Mesendoderm (in vitro differentiated cells): ENCODE data around the gene TANC1.

Source experiments
- DNase-seq: peaks from one replicate; pipeline ENCODE4 v3.0.0; 2013
- H2AK5ac ChIP-seq: 2 replicates; pipeline ENCODE4 v1.6.1; 2013; ENCODE audit warnings: low read length, inconsistent platforms
- H2BK120ac ChIP-seq: 2 replicates; pipeline ENCODE4 v1.6.1; 2013; ENCODE audit warnings: low read depth, mild to moderate bottlenecking, low read length, moderate library complexity, mixed read lengths
- H2BK15ac ChIP-seq: replicated peaks from 2 replicates; pipeline ENCODE4 v1.6.1; 2013; ENCODE audit warnings: low read depth, mild to moderate bottlenecking, moderate library complexity
- H2BK5ac ChIP-seq: 2 replicates; pipeline ENCODE4 v1.6.1; 2013; ENCODE audit warnings: low read length, inconsistent platforms
- H3K18ac ChIP-seq: 2 replicates; pipeline ENCODE4 v1.6.1; 2013; ENCODE audit warnings: mild to moderate bottlenecking, low read length, mixed read lengths
- H3K23ac ChIP-seq: one replicate; pipeline ENCODE4 v1.6.1; 2013; ENCODE audit warnings: low read length
- H3K27ac ChIP-seq: 2 replicates; pipeline ENCODE4 v1.5.1; 2013; ENCODE audit warnings: low read depth, mild to moderate bottlenecking, inconsistent platforms, low read length, moderate library complexity
- H3K27me3 ChIP-seq: 2 replicates; pipeline ENCODE4 v1.6.1; 2013; ENCODE audit warnings: low read length, control low read depth, mild to moderate bottlenecking, inconsistent platforms; ENCODE audit not compliant: insufficient read depth, poor library complexity
- H3K36me3 ChIP-seq: 2 replicates; pipeline ENCODE4 v1.6.1; 2013; ENCODE audit warnings: low read length, inconsistent platforms; ENCODE audit not compliant: control insufficient read depth, insufficient read depth
- H3K4ac ChIP-seq: one replicate; pipeline ENCODE4 v1.6.1; 2013; ENCODE audit warnings: low read depth, mild to moderate bottlenecking, low read length, moderate library complexity
- H3K4me1 ChIP-seq: 2 replicates; pipeline ENCODE4 v1.6.1; 2013; ENCODE audit warnings: low read depth, low read length, inconsistent platforms; ENCODE audit not compliant: control insufficient read depth
- H3K4me2 ChIP-seq: 2 replicates; pipeline ENCODE4 v1.6.1; 2013; ENCODE audit warnings: low read length
- H3K4me3 ChIP-seq: 2 replicates; pipeline ENCODE4 v1.5.1; 2013; ENCODE audit warnings: mild to moderate bottlenecking, low read length
- H3K56ac ChIP-seq: one replicate; pipeline ENCODE4 v1.6.1; 2013; ENCODE audit warnings: low read length
- H3K79me1 ChIP-seq: 2 replicates; pipeline ENCODE4 v1.6.1; 2013; ENCODE audit warnings: low read length, inconsistent platforms
- H3K79me2 ChIP-seq: 2 replicates; pipeline ENCODE4 v1.6.1; 2013; ENCODE audit warnings: mild to moderate bottlenecking, low read length; ENCODE audit not compliant: control insufficient read depth, insufficient read depth
- H3K9ac ChIP-seq: 2 replicates; pipeline ENCODE4 v1.6.1; 2013; ENCODE audit warnings: low read length, inconsistent platforms
- H4K5ac ChIP-seq: one replicate; pipeline ENCODE4 v1.6.1; 2013; ENCODE audit warnings: low read length
- H4K8ac ChIP-seq: one replicate; pipeline ENCODE4 v1.6.1; 2013; ENCODE audit warnings: low read depth, mild to moderate bottlenecking, control low read depth, low read length, moderate library complexity
- WGBS: extraction: QIAGEN DNeasy Blood & Tissue Kit; methylation state at CpG from one replicate; pipeline ENCODE4 v1.1.7; 2013; ENCODE audit warnings: low lambda C conversion rate, missing lambda C conversion rate; ENCODE audit not compliant: insufficient coverage; ENCODE audit errors: extremely low coverage; 5-methylcytosine and 5-hydroxymethylcytosine counted together

The TANC1 gene

GRCh38 chr2:158996378-158996993 is 28.0 kb downstream of the TANC1 start:
- no peaks in the 10 kb centered on the region for H3K79me2 ChIP-seq
- no peak overlapping the region for H3K4me3 ChIP-seq
- H3K27ac ChIP-seq: no peak overlapping the region
- H2BK120ac ChIP-seq: no peak overlapping the region
- no peak overlapping the region for H3K18ac ChIP-seq
- no peak overlapping the region for H4K5ac ChIP-seq
- H3K4me2 ChIP-seq: no peak overlapping the region
- no peak overlapping the region for H3K4ac ChIP-seq
- no peak overlapping the region for H3K56ac ChIP-seq
- no peak overlapping the region for H4K8ac ChIP-seq
- H3K9ac ChIP-seq: no peak overlapping the region
- no peaks in the 10 kb centered on the region for H3K27me3 ChIP-seq
- no peaks in the 10 kb centered on the region for H3K36me3 ChIP-seq
- no CpG with 5 or more reads among the region's 4 CpGs for WGBS
- H3K4me1 ChIP-seq: peaks cover 6% of the 10 kb centered on the region
- peaks cover 2% of the 10 kb centered on the region for H3K79me1 ChIP-seq
- H3K23ac ChIP-seq: no peak overlapping the region
- H2BK5ac ChIP-seq: no peak overlapping the region
- no peak overlapping the region for H2BK15ac ChIP-seq
- no peak for DNase-seq
- no peak overlapping the region for H2AK5ac ChIP-seq

GRCh38 chr2:158997037-158997790 is 28.8 kb downstream of the TANC1 start:
- no peaks in the 10 kb centered on the region for H3K27me3 ChIP-seq
- no peak overlapping the region for H3K56ac ChIP-seq
- no peak overlapping the region for H3K4me2 ChIP-seq
- peaks cover 6% of the 10 kb centered on the region for H3K4me1 ChIP-seq
- no peak for DNase-seq
- no peak overlapping the region for H2BK5ac ChIP-seq
- no peak overlapping the region for H2BK15ac ChIP-seq
- H3K79me1 ChIP-seq: peaks cover 2% of the 10 kb centered on the region
- H3K4ac ChIP-seq: no peak overlapping the region
- H3K36me3 ChIP-seq: no peaks in the 10 kb centered on the region
- WGBS: no CpG with 5 or more reads among the region's 4 CpGs
- H3K4me3 ChIP-seq: no peak overlapping the region
- no peak overlapping the region for H3K9ac ChIP-seq
- H2AK5ac ChIP-seq: no peak overlapping the region
- no peak overlapping the region for H4K5ac ChIP-seq
- no peak overlapping the region for H4K8ac ChIP-seq
- no peaks in the 10 kb centered on the region for H3K79me2 ChIP-seq
- no peak overlapping the region for H2BK120ac ChIP-seq
- H3K18ac ChIP-seq: no peak overlapping the region
- H3K27ac ChIP-seq: no peak overlapping the region
- H3K23ac ChIP-seq: no peak overlapping the region

GRCh38 chr2:158998551-158999248 is 30.3 kb downstream of the TANC1 start:
- no peak for DNase-seq
- H4K5ac ChIP-seq: no peak overlapping the region
- no peaks in the 10 kb centered on the region for H3K79me2 ChIP-seq
- H3K36me3 ChIP-seq: no peaks in the 10 kb centered on the region
- H3K18ac ChIP-seq: no peak overlapping the region
- peaks cover 6% of the 10 kb centered on the region for H3K4me1 ChIP-seq
- H3K4me2 ChIP-seq: no peak overlapping the region
- no peak overlapping the region for H4K8ac ChIP-seq
- no peak overlapping the region for H3K27ac ChIP-seq
- no peak overlapping the region for H2BK120ac ChIP-seq
- no peak overlapping the region for H2AK5ac ChIP-seq
- WGBS: no CpG with 5 or more reads among the region's 6 CpGs
- peaks cover 2% of the 10 kb centered on the region for H3K79me1 ChIP-seq
- H3K9ac ChIP-seq: no peak overlapping the region
- H3K4ac ChIP-seq: no peak overlapping the region
- no peaks in the 10 kb centered on the region for H3K27me3 ChIP-seq
- H2BK5ac ChIP-seq: no peak overlapping the region
- no peak overlapping the region for H3K23ac ChIP-seq
- H2BK15ac ChIP-seq: no peak overlapping the region
- no peak overlapping the region for H3K4me3 ChIP-seq
- H3K56ac ChIP-seq: no peak overlapping the region

GRCh38 chr2:158999458-158999857 is 31.0 kb downstream of the TANC1 start:
- Histone ChIP-seq H3K18ac (no peak overlapping the region), H2AK5ac (no peak overlapping the region), H3K79me1 (no peaks in the 10 kb centered on the region), H3K4me3 (no peak overlapping the region), H2BK15ac (no peak overlapping the region), H3K79me2 (no peaks in the 10 kb centered on the region), H3K4ac (no peak overlapping the region), H3K23ac (no peak overlapping the region), H4K5ac (no peak overlapping the region), H3K36me3 (no peaks in the 10 kb centered on the region), H3K4me1 (peaks cover 6% of the 10 kb centered on the region), H2BK5ac (no peak overlapping the region), H3K9ac (no peak overlapping the region), H3K56ac (no peak overlapping the region), H3K27ac (no peak overlapping the region), H2BK120ac (no peak overlapping the region), H3K27me3 (no peaks in the 10 kb centered on the region), H3K4me2 (no peak overlapping the region), H4K8ac (no peak overlapping the region)
- no CpG with 5 or more reads among the region's 4 CpGs for WGBS
- DNase-seq: no peak

GRCh38 chr2:159000072-159000471 is 31.6 kb downstream of the TANC1 start:
- Histone ChIP-seq H2BK120ac (no peak overlapping the region), H3K27me3 (no peaks in the 10 kb centered on the region), H2BK15ac (no peak overlapping the region), H3K4ac (no peak overlapping the region), H2AK5ac (no peak overlapping the region), H3K36me3 (no peaks in the 10 kb centered on the region), H3K9ac (no peak overlapping the region), H3K4me2 (no peak overlapping the region), H4K8ac (no peak overlapping the region), H3K18ac (no peak overlapping the region), H4K5ac (no peak overlapping the region), H3K4me1 (peaks cover 3% of the 10 kb centered on the region), H3K79me2 (no peaks in the 10 kb centered on the region), H3K4me3 (no peak overlapping the region), H3K27ac (no peak overlapping the region), H3K56ac (no peak overlapping the region), H3K23ac (no peak overlapping the region), H2BK5ac (no peak overlapping the region), H3K79me1 (no peaks in the 10 kb centered on the region)
- WGBS: no CpG with 5 or more reads among the region's 8 CpGs
- no peak for DNase-seq
